K562 (cell line): ENCODE results near the gene SPATA25. TPM values are rescaled to one million over a fixed set of nuclear protein-coding genes. Genes with fewer than 3 reads are reported as not detected.
A peak's percentile ranks its signal among the peaks of the same experiment; 100 is the strongest.

Experiments
- ARID1B ChIP-seq: fragments of 450-650 bp; IDR thresholded peaks from 2 replicates; pipeline ENCODE4 v1.6.1; 2016; ENCODE audit warnings: antibody characterized with exemption, mild to moderate bottlenecking, inconsistent platforms
- C11orf30 ChIP-seq: fragments of 450-650 bp; IDR thresholded peaks from 2 replicates; pipeline ENCODE4 v1.6.1; 2016; ENCODE audit warnings: low read depth, mild to moderate bottlenecking
- EP400 ChIP-seq: fragments of 450-650 bp; IDR thresholded peaks from 2 replicates; pipeline ENCODE4 v1.6.1; 2017; ENCODE audit warnings: antibody characterized with exemption, mild to moderate bottlenecking, moderate library complexity
- ETV5 ChIP-seq: sonication (generic); formaldehyde crosslinking; IDR thresholded peaks from 2 replicates; pipeline ENCODE4 v1.4.0; 2020; ENCODE audit warnings: low read depth, mild to moderate bottlenecking, missing genetic modification reagents
- MBD2 ChIP-seq: sonication (generic); IDR thresholded peaks from 2 replicates; pipeline ENCODE4 v1.6.1; 2016; ENCODE audit warnings: low read depth, borderline replicate concordance
- RBM14 ChIP-seq: fragments of 200-400 bp; formaldehyde crosslinking; IDR thresholded peaks from 2 replicates; pipeline ENCODE4 v1.6.1; 2018; ENCODE audit warnings: low read depth, mild to moderate bottlenecking, low read length, moderate library complexity, borderline replicate concordance; ENCODE audit not compliant: insufficient read depth
- RHOXF2B ChIP-seq: fragments of 250-450 bp; sonication (Bioruptor Pico); conservative IDR thresholded peaks from 2 replicates; pipeline ENCODE4 v1.5.1; 2021
- SP2 ChIP-seq: IDR thresholded peaks from 2 replicates; pipeline ENCODE4 v1.6.1; 2011; ENCODE audit warnings: mild to moderate bottlenecking, low read depth, low read length, moderate library complexity; ENCODE audit not compliant: poor library complexity, severe bottlenecking; ENCODE audit errors: extremely low read depth
- TAF7 ChIP-seq: fragments of 450-650 bp; IDR thresholded peaks from 2 replicates; pipeline ENCODE4 v1.6.1; 2016; ENCODE audit warnings: missing genetic modification characterization, missing compliant biosample characterization
- U2AF1 ChIP-seq: fragments of 200-400 bp; formaldehyde crosslinking; optimal IDR thresholded peaks from 2 replicates; pipeline ENCODE3; 2017; ENCODE audit warnings: mild to moderate bottlenecking, low read depth, low read length, moderate library complexity
- ZBTB7A ChIP-seq: IDR thresholded peaks from 2 replicates; pipeline ENCODE4 v1.6.1; 2011; ENCODE audit warnings: low read depth, mild to moderate bottlenecking, low read length, moderate library complexity, borderline replicate concordance; ENCODE audit not compliant: control insufficient read depth
- ZNF197 ChIP-seq: fragments of 200-800 bp; sonication (Bioruptor generic); IDR thresholded peaks from 2 replicates; pipeline ENCODE4 v1.6.1; 2016; ENCODE audit warnings: low read depth, missing genetic modification characterization, missing compliant biosample characterization
- ZNF282 ChIP-seq: sonication (generic); formaldehyde crosslinking; IDR thresholded peaks from 2 replicates; pipeline ENCODE4 v1.8.1; 2023; ENCODE audit warnings: missing genetic modification reagents
- polyA plus RNA-seq, 8 experiments: library from polyadenylated mRNA; depleted of rRNA in 4 of 8; stranded (reverse) in 5 of 8; unstranded in 3 of 8; fragments of >200 nt; fragmentation: Nextera tagmentation in 2 of 8; fragmentation: Illumina TruSeq in 1 of 8; extraction: Ambion mirVana in 2 of 8; extraction: Trizol in 1 of 8; gene quantifications; 2 replicates each; pipeline versions ENCODE4 v1.2.1 to v1.2.3, GENCODE V29; 2011 to 2014; ENCODE audit warnings: inconsistent platforms in 1 of 8, missing spikeins in 1 of 8
- total RNA-seq, 7 experiments: library from RNA; depleted of rRNA in 6 of 7; stranded (reverse); fragments of >200 nt in 6 of 7; fragmentation: Illumina TruSeq in 2 of 7; extraction: Trizol in 2 of 7; gene quantifications; 2 replicates each; pipeline versions ENCODE4 v1.2.1 to v1.2.3, GENCODE V29; 2011 to 2021; ENCODE audit warnings: low replicate concordance in 1 of 7
- TF ChIP-seq, protein P1 (sequence below), 2 experiments: fragments of 450-650 bp; IDR thresholded peaks; 2 replicates each; pipeline ENCODE4 v1.6.1; 2016; ENCODE audit warnings: mild to moderate bottlenecking in 2 of 2, borderline replicate concordance in 1 of 2, low read depth in 1 of 2, moderate library complexity in 1 of 2
- TF ChIP-seq, protein P2 (sequence below): fragments of 250-450 bp; sonication (Bioruptor Pico); IDR thresholded peaks from 2 replicates; pipeline ENCODE4 v1.5.0; 2020; ENCODE audit warnings: mild to moderate bottlenecking

Gene SPATA25
- total and polyA plus RNA-seq, 9 of the 15 experiments (the other 6 are each of a cell fraction or from before 2014, with no cell fraction given), result 0.21 to 0.95 (median 0.53) TPM; not detected in 3

DNA sequence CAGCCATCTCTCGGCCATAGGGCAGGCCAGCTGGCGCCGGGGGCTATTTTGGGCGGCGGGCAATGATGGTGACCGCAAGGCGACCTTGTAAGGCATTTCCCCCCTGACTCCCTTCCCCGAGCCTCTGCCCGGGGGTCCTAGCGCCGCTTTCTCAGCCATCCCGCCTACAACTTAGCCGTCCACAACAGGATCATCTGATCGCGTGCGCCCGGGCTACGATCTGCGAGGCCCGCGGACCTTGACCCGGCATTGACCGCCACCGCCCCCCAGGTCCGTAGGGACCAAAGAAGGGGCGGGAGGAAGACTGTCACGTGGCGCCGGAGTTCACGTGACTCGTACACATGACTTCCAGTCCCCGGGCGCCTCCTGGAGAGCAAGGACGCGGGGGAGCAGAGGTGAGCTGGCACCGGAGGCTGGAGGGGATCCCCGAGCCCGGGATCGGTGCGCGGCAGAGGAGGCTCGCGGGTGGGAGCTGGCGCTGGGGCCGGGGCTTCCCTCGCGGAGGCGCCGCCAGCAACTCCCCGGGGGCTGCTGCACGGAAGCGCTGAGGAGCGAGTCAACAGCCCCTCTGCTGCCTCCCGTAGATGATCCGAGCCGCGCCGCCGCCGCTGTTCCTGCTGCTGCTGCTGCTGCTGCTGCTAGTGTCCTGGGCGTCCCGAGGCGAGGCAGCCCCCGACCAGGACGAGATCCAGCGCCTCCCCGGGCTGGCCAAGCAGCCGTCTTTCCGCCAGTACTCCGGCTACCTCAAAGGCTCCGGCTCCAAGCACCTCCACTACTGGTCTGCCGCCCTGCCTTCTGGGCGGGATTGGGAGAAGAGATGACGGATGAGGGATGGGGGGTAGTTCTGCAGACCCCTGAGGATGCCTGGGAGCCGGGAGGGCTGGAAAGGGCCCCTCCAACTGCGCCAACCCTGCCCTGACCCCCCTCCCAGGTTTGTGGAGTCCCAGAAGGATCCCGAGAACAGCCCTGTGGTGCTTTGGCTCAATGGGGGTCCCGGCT, 3.9 kb upstream of the SPATA25 start, which contains the start of the genes CTSA and NEURL2 (continued):
- TF ChIP-seq U2AF1 (no peak), RBM14 (0 out of 2 replicates have a peak, but pooled peaks have one; percentile 51), ETV5 (CRISPR knock-in tag) (peak; percentile 48; the same call in 1 of the 2 replicates), ARID1B (peak; percentile 51), SP2 (peak; percentile 32), RHOXF2B (CRISPR knock-in tag) (no peak), ZBTB7A (peak; percentile 89), ZNF197 (CRISPR knock-in tag) (0 out of 2 replicates have a peak, but pooled peaks have one; percentile 56), TAF7 (tag) (peak; percentile 37), C11orf30 (peak; percentile 100), ZNF282 (CRISPR knock-in tag) (no peak), MBD2 (0 out of 2 replicates have a peak, but pooled peaks have one; percentile 34), EP400 (peak; percentile 92)
- TF ChIP-seq, protein P1, sequence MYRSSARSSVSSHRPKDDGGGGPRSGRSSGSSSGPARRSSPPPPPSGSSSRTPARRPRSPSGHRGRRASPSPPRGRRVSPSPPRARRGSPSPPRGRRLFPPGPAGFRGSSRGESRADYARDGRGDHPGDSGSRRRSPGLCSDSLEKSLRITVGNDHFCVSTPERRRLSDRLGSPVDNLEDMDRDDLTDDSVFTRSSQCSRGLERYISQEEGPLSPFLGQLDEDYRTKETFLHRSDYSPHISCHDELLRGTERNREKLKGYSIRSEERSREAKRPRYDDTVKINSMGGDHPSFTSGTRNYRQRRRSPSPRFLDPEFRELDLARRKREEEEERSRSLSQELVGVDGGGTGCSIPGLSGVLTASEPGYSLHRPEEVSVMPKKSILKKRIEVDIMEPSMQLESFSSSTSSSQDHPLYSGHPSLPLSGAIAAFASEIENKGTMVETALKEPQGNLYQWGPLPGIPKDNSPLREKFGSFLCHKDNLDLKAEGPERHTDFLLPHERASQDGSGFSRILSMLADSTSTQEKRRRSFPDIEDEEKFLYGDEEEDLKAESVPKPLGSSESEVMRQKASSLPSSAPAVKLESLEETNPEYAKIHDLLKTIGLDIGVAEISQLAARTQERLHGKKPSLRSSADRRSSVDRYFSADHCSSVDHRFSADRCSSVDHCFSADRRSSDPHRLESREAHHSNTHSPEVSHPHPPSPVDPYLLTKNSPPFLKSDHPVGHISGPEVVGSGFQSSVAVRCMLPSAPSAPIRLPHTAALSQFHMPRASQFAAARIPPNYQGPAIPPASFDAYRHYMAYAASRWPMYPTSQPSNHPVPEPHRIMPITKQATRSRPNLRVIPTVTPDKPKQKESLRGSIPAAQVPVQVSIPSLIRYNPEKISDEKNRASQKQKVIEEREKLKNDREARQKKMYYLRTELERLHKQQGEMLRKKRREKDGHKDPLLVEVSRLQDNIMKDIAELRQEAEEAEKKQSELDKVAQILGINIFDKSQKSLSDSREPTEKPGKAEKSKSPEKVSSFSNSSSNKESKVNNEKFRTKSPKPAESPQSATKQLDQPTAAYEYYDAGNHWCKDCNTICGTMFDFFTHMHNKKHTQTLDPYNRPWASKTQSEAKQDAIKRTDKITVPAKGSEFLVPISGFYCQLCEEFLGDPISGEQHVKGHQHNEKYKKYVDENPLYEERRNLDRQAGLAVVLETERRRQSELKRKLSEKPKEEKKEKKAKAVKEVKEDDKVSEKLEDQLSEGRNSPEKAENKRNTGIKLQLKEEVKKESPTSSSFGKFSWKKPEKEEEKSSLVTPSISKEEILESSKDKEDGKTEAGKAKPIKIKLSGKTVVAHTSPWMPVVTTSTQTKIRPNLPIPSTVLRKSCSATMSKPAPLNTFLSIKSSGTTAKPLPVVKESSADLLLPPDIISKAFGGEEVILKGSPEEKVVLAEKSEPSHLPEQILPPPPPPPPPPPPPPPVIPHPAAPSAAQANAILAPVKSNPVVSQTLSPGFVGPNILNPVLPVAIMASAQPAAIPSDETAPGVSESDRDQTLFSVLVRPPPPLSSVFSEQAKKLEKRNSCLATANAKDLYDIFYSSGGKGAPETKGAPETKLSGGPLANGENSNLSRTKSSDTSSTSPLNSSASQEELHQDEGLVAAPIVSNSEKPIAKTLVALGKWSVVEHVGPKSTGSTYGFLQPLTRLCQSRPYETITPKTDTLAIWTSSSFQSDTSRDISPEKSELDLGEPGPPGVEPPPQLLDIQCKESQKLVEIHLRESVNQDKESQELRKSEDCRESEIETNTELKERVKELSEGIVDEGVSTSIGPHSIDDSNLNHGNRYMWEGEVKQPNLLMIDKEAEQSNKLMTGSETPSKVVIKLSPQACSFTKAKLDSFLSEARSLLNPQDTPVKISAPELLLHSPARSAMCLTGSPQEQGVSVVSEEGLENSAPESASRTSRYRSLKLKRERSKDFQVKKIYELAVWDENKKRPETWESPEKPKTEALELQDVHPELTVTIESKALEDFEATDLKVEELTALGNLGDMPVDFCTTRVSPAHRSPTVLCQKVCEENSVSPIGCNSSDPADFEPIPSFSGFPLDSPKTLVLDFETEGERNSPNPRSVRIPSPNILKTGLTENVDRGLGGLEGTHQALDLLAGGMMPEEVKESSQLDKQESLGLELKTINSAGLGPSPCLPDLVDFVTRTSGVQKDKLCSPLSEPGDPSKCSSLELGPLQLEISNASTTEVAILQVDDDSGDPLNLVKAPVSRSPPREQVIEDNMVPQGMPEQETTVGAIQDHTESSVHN (IDR thresholded peaks at IDR 0.05; ENCODE audit: borderline replicate concordance in 1 of 2, low read depth in 1 of 2), result no peak
- TF ChIP-seq, protein P2, sequence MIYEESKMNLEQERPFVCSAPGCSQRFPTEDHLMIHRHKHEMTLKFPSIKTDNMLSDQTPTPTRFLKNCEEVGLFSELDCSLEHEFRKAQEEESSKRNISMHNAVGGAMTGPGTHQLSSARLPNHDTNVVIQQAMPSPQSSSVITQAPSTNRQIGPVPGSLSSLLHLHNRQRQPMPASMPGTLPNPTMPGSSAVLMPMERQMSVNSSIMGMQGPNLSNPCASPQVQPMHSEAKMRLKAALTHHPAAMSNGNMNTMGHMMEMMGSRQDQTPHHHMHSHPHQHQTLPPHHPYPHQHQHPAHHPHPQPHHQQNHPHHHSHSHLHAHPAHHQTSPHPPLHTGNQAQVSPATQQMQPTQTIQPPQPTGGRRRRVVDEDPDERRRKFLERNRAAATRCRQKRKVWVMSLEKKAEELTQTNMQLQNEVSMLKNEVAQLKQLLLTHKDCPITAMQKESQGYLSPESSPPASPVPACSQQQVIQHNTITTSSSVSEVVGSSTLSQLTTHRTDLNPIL (CRISPR knock-in tag), result 0 out of 2 replicates have a peak, but pooled peaks have one; percentile 33
